T-helper 1 cell treated with Interleukin-12 subunit alpha and Interleukin-12 subunit beta and Interleukin-4 antibody, amounts not matched to agents 30 μg/mL and 1 μg/mL, for 36 hours (primary cell): ENCODE data around the gene CHAT.
"Not testable (repeated sequence)": the region's sequence is repeated elsewhere in the genome, so short reads cannot be mapped to it uniquely, and the experiment has no call there.

ENCODE experiments used
- H3K27ac Mint-ChIP-seq: one replicate; pipeline ENCODE4 v1.8.0; 2021; ENCODE audit warnings: mild to moderate bottlenecking, mixed read lengths
- H3K27me3 Mint-ChIP-seq: one replicate; pipeline ENCODE4 v1.8.0; 2021; ENCODE audit warnings: low read depth, mixed read lengths
- H3K36me3 Mint-ChIP-seq: one replicate; pipeline ENCODE4 v1.8.0; 2021; ENCODE audit warnings: low read depth, mixed read lengths
- H3K4me1 Mint-ChIP-seq: one replicate; pipeline ENCODE4 v1.8.0; 2021; ENCODE audit warnings: low read depth, mixed read lengths
- H3K4me3 Mint-ChIP-seq: one replicate; pipeline ENCODE4 v1.8.0; 2021; ENCODE audit warnings: mild to moderate bottlenecking, moderate library complexity, mixed read lengths
- H3K9me3 Mint-ChIP-seq: one replicate; pipeline ENCODE4 v1.8.0; 2021; ENCODE audit warnings: mixed read lengths

Gene CHAT

DNA sequence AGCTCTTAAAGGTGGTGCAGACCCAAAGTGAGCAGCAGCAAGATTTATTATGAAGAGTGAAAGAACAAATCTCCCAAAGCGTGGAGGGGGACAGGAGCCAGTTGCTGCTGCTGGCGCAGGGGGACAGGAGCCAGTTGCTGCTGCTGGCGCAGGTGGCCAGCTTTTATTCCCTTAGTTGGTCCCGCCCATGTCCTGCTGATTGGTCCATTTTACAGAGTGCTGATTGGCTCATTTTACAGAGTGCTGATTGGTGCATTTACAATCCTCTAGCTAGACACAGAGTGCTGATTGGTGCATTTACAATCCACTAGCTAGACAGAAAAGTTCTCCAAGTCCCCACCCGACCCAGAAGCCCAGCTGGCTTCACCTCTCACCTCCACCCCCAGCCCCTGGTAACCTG lies 68.6 kb downstream of the CHAT start:
- H3K4me1 Mint-ChIP-seq, H3K27ac Mint-ChIP-seq, H3K4me3 Mint-ChIP-seq, H3K36me3 Mint-ChIP-seq: not testable (repeated sequence)
- Mint-ChIP-seq H3K9me3 (peaks cover 18% of the 10 kb centered on the region), H3K27me3 (peaks cover 36% of the 10 kb centered on the region)

DNA sequence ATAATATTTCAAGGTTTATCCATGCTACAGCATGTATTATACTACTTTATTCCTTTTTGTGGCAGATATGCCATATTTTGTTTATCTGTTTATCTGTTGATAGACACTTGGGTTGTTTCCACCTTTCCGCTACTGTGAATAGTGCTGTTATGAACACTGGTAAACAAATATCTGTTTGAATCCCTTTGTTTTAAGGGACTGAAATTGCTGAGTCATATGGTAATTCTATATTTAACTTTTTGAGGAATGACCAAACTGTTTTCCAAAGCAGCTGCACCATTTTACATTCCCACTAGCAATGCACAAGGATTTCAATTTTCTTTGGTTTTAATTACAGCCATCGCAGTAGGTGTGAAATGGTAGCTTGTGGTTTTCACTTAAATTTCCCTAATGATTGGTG lies 69.0 kb downstream of the CHAT start:
- peaks cover 36% of the 10 kb centered on the region for H3K27me3 Mint-ChIP-seq
- no peaks in the 10 kb centered on the region for H3K36me3 Mint-ChIP-seq
- no peak overlapping the region for H3K27ac Mint-ChIP-seq
- H3K4me1 Mint-ChIP-seq: peaks cover 2% of the 10 kb centered on the region
- peaks cover 17% of the 10 kb centered on the region for H3K9me3 Mint-ChIP-seq
- H3K4me3 Mint-ChIP-seq: no peak overlapping the region

DNA sequence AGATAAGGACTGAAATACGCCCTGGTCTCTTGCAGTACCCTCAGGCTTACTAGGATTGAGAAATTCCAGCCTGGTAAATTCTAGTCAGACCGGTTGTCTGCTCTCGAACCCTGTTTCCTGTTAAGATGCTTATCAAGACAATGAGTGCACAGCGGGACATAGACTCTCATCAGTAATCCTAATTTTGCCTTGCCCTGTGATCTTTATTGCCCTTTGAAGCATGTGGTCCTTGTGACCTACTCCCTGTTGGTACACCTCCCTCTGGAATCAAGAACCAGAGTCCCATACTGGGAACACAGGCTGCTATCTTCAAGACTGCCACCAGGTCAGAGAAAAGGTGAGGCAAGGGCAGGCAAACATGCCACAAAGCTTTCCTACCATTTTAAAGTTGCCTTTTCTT lies 72.8 kb downstream of the CHAT start:
- Mint-ChIP-seq H3K27ac (no peak overlapping the region), H3K27me3 (peaks cover 52% of the 10 kb centered on the region), H3K4me1 (no peaks in the 10 kb centered on the region), H3K9me3 (no peaks in the 10 kb centered on the region), H3K4me3 (no peak overlapping the region), H3K36me3 (no peaks in the 10 kb centered on the region)

DNA sequence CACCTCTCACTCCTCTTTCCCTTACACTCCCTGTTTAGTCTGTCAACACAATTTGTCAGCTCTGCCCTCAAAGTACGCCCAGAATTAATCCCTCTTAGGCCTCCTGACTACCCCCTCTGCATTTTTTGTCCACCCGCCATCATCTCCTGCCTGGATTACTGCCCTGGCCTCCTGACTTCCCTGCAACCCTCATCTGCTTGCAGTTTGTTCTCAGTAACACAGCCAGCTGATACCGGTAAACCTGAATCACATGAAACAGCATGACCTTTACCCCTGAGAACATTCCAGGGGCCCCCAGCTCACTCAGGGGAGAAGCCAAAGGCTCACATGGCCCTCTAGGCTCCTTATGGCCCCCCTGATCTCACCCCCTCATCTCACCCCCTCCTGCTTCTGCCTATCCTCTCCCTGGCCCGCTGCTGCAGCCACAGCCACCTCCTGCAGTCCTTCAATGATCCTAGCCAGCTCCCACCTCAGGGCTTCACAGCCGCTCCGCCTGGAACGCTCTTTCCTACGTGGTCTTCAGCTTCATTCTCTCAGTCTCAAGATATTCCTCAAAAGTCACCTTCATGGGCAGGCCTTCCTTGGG lies 74.5 kb downstream of the CHAT start:
- H3K27ac Mint-ChIP-seq: no peak overlapping the region
- peaks cover 63% of the 10 kb centered on the region for H3K27me3 Mint-ChIP-seq
- no peaks in the 10 kb centered on the region for H3K9me3 Mint-ChIP-seq
- no peaks in the 10 kb centered on the region for H3K4me1 Mint-ChIP-seq
- H3K4me3 Mint-ChIP-seq: no peak overlapping the region
- no peaks in the 10 kb centered on the region for H3K36me3 Mint-ChIP-seq

- peaks cover 63% of the 10 kb centered on the region for H3K27me3 Mint-ChIP-seq
Measured at GRCh38 chr10:49688920-49689319, 75.1 kb downstream of the CHAT start.

DNA sequence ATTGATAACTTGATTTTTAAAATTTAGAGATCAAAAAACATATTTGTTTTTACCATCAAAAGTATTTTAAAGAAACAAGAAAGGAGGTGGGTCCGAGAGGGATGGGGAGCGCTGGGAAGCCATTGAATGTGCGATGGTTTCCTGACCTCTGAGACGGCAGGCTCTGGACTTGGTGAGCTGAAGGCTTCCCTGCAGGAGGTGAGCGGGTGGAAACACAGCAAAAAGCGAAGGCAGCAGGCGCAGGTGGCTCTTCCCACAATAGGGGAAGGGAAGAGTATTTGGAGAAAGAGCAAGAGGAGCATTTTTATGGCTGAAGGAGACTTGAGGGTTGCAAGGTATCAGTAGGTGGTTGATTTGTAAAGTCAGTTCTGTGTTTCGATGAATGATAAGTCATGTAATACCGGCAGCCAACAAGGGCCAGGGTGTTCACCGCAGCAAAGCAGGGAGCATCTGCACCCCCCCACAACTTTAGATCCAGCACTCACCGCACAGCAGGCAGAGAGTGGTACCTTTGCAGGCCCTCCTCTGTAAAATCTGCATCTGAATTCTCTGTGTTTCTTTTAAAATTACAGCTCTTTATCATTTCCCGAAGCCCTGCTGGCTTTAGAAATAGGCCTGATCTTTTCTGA lies 76.2 kb downstream of the CHAT start:
- no peak overlapping the region for H3K27ac Mint-ChIP-seq
- H3K36me3 Mint-ChIP-seq: no peaks in the 10 kb centered on the region
- no peak overlapping the region for H3K4me3 Mint-ChIP-seq
- no peaks in the 10 kb centered on the region for H3K4me1 Mint-ChIP-seq
- H3K27me3 Mint-ChIP-seq: peaks cover 60% of the 10 kb centered on the region
- no peaks in the 10 kb centered on the region for H3K9me3 Mint-ChIP-seq

More at GRCh38 chr10:49688920-49689319, 75.1 kb downstream of the CHAT start:
- Mint-ChIP-seq H3K4me1 (no peaks in the 10 kb centered on the region), H3K36me3 (no peaks in the 10 kb centered on the region), H3K27ac (no peak overlapping the region), H3K9me3 (no peaks in the 10 kb centered on the region), H3K4me3 (no peak overlapping the region)

GRCh38 chr10:49690698-49691356 lies 77.0 kb downstream of the CHAT start:
- Mint-ChIP-seq H3K9me3 (no peaks in the 10 kb centered on the region), H3K36me3 (no peaks in the 10 kb centered on the region), H3K4me3 (no peak overlapping the region), H3K27ac (no peak overlapping the region), H3K27me3 (peaks cover 58% of the 10 kb centered on the region), H3K4me1 (no peaks in the 10 kb centered on the region)

- no peak overlapping the region for H3K27ac Mint-ChIP-seq
- H3K27me3 Mint-ChIP-seq: peaks cover 58% of the 10 kb centered on the region
Measured at GRCh38 chr10:49691588-49691987, 77.8 kb downstream of the CHAT start.

GRCh38 chr10:49694466-49694865 lies 80.6 kb downstream of the CHAT start:
- Mint-ChIP-seq H3K4me1 (no peaks in the 10 kb centered on the region), H3K27me3 (peaks cover 33% of the 10 kb centered on the region), H3K36me3 (no peaks in the 10 kb centered on the region), H3K4me3 (no peak overlapping the region), H3K27ac (no peak overlapping the region), H3K9me3 (no peaks in the 10 kb centered on the region)

More at GRCh38 chr10:49691588-49691987, 77.8 kb downstream of the CHAT start:
- H3K4me3 Mint-ChIP-seq: no peak overlapping the region
- H3K9me3 Mint-ChIP-seq: no peaks in the 10 kb centered on the region
- no peaks in the 10 kb centered on the region for H3K4me1 Mint-ChIP-seq
- H3K36me3 Mint-ChIP-seq: no peaks in the 10 kb centered on the region

DNA sequence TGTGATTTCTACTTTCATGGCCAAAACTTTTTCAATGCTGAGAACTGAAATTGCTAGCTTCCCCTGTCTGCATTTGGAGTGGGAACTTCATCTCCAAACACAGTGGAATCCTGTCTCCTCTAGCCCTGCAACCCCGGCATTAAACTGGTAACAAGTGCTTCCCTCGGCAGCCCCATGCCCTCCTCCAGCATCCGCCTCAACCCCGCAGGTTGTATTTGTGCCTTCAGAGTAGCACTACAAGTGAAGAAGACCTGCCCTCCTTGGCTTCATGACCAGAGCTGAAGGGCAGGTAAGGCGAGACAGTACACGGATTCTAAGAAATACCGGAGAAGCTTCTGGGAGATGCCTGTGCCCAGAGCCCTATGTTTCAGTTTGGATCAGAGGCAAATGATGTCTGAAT lies 82.5 kb downstream of the CHAT start:
- H3K4me1 Mint-ChIP-seq: no peaks in the 10 kb centered on the region

GRCh38 chr10:49698679-49699078 lies 84.8 kb downstream of the CHAT start:
- Mint-ChIP-seq H3K36me3 (peaks cover 1% of the 10 kb centered on the region), H3K4me1 (no peaks in the 10 kb centered on the region), H3K4me3 (no peak overlapping the region), H3K27ac (no peak overlapping the region), H3K27me3 (no peaks in the 10 kb centered on the region), H3K9me3 (no peaks in the 10 kb centered on the region)

More for the DNA sequence above, 82.5 kb downstream of the CHAT start:
- H3K36me3 Mint-ChIP-seq: no peaks in the 10 kb centered on the region
- no peaks in the 10 kb centered on the region for H3K9me3 Mint-ChIP-seq
- peaks cover 15% of the 10 kb centered on the region for H3K27me3 Mint-ChIP-seq
- H3K4me3 Mint-ChIP-seq: no peak overlapping the region
- H3K27ac Mint-ChIP-seq: no peak overlapping the region

GRCh38 chr10:49700211-49700610 lies 86.4 kb downstream of the CHAT start:
- H3K9me3 Mint-ChIP-seq: no peaks in the 10 kb centered on the region
- H3K4me1 Mint-ChIP-seq: no peaks in the 10 kb centered on the region
- H3K27me3 Mint-ChIP-seq: peaks cover 5% of the 10 kb centered on the region
- peaks cover 1% of the 10 kb centered on the region for H3K36me3 Mint-ChIP-seq
- H3K4me3 Mint-ChIP-seq: no peak overlapping the region
- no peak overlapping the region for H3K27ac Mint-ChIP-seq

DNA sequence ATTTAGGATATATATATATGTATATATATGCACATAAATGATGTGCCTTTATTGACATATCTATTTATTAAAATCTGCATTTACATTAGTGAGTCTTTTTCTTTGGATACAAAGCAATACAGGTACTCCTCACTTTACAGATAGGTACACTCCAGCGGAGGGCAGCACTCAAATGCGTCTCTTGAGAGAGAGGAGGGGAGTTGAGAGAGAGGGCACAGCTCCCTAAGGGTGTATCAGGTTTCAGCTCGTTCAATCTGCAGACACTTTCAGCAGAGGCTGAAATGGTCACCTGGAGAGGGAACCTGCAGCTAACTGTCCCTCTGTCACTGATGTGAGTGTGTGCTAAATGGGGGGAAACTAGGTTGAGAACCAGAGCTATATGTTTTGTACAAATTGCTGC lies 87.2 kb downstream of the CHAT start:
- H3K9me3 Mint-ChIP-seq: no peaks in the 10 kb centered on the region
- no peak overlapping the region for H3K27ac Mint-ChIP-seq
- H3K36me3 Mint-ChIP-seq: peaks cover 1% of the 10 kb centered on the region
- no peak overlapping the region for H3K4me3 Mint-ChIP-seq
- peaks cover 5% of the 10 kb centered on the region for H3K27me3 Mint-ChIP-seq
- no peaks in the 10 kb centered on the region for H3K4me1 Mint-ChIP-seq

GRCh38 chr10:49707585-49707984 lies 93.7 kb downstream of the CHAT start:
- peaks cover 9% of the 10 kb centered on the region for H3K27me3 Mint-ChIP-seq
- H3K9me3 Mint-ChIP-seq: no peaks in the 10 kb centered on the region
- no peaks in the 10 kb centered on the region for H3K4me1 Mint-ChIP-seq
- no peak overlapping the region for H3K27ac Mint-ChIP-seq
- H3K4me3 Mint-ChIP-seq: no peak overlapping the region
- no peaks in the 10 kb centered on the region for H3K36me3 Mint-ChIP-seq

- no peaks in the 10 kb centered on the region for H3K9me3 Mint-ChIP-seq
- no peaks in the 10 kb centered on the region for H3K4me1 Mint-ChIP-seq
- no peak overlapping the region for H3K27ac Mint-ChIP-seq
- peaks cover 4% of the 10 kb centered on the region for H3K27me3 Mint-ChIP-seq
- H3K4me3 Mint-ChIP-seq: no peak overlapping the region
- H3K36me3 Mint-ChIP-seq: no peaks in the 10 kb centered on the region
Measured at GRCh38 chr10:49709934-49710333, 96.1 kb downstream of the CHAT start.
